GM21447 (cell line): ENCODE measurements around the gene SMAD7.

ENCODE experiments used
- ATAC-seq: cut with Tn5 transposase; IDR thresholded peaks from one replicate; pipeline ENCODE4 v1.9.1; 2021; ENCODE audit not compliant: unreplicated experiment

Gene SMAD7

DNA sequence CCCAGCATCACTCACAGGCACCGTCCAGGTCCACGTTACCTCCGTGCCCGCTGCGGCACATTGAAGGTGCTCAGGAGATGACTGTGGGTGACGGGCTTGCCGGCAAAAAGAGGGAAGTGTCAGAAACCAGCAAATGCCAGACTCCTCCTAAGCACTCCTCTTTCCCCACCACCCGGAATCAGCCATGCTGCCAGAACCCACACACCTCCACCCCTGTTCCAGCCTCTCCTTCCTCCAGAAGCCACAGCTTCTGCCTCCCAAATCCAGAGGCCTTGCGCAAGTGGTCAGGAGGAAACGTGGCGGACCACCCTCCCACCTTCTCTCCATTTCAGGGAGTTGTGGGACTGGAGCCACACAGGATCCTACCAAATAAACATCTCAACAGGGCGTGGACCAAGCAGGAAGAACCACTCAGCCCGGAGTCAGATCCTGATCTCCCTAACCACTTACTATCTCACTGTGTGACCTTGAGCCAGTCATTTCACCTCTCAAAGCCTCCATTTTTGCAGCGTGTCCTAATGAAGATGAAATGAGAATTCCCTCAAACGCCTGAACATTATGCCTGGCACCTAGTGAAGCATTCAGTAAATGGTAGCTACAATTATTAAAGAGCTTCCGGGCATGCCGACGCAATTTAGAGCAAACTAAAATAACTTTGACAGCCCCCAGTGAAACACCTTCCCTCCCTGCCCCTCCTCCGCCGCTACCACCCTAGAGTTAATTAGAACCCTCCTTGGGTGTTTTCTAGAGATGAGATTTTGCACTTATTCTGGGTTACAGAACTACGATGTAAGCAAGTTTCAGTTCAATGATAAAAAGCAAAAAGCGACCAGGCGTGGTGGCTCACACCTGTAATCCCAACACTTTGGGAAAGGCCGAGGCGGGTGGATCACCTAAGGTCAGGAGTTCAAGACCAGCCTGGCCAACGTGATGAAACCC lies 32.9 kb downstream of the SMAD7 start:
- ATAC-seq = no peak

DNA sequence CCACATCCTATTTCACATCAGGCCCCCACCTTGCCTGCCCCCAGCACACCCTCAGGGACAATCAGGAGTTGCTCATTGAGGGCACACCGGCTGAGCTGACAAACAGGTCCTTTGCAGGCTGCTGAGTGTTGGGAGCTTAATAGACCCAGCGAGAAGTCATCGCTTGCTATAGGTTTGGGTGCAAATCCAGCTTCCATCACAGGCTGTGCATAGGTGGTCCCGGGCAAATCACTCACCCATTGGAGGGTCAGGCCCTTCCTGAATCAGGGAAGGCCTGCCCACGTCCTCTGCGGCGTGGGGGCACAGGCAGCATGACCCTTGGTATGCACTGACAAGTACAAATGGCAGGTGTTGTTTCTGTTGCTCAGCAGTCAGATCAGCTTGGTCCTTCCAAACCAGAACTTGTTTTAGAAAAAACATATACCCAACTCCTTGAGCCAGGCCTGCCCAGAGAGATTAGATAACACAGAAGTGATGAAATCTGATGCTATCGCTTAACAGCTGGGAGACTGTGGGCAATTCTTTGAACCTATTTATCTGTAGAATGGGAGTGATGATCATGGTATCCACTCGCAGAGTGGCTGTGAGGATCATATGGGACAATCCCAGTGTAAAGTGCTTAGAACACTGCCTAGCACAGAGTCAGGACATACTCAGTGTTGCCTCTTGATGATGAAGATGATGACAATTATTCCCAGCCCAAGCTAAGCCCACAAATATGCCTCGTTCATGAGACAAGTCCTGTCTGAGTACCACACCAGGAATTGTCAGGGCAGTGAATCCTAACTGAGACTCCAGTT lies 34.9 kb downstream of the SMAD7 start:
- ATAC-seq = no peak

DNA sequence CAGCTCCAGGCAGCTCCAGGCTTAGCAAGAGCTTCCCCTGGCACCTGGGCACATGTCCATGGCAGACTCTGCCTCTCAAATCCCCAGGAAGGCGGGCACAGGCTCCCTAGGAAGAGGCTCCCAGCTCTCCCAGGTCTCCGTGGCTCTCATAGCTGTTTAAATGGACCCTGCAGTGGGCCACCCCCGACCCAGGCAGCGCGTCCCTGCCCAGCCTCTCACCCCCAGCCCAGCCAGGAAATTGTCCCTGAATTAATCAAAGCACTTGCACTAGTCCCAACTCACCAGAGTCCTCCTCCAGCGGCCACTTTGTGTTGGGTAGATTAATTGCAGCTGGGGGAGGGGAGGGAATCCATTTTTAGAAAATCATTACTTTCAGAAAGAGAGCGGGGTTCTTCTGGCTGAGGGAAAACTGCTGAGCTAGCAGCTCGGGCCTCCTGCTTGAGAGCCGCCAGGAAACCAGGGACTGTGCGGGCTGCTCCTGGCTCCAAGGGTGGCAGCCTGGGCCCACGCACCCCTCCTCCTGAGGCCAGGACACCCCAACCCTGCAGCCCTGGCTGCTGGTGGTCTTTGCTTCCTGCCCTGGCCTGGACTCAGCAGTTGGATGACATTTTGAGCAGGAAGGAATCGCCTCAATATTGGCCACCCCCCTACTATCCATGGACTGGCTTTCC lies 36.0 kb downstream of the SMAD7 start:
- ATAC-seq = no peak

DNA sequence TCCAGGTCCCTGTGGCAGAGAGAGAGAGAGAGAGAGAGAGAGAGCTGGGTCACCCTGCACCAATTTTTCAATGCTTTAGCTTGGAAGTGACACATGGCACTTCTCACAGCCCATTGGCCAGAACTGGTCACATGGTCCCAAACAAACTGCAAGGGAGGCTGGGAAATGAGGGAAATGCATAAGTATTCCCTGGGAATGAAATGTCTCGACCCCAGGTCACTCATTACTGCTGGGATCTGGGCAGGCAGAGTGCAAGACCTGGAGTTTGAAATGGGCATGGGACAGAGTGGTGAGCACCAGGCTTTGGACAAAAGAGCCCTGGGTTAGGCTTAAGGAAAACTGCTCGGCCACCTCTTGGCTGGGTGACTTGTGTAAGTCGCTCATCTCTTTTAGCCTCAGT lies 37.0 kb downstream of the SMAD7 start:
- ATAC-seq = no peak

DNA sequence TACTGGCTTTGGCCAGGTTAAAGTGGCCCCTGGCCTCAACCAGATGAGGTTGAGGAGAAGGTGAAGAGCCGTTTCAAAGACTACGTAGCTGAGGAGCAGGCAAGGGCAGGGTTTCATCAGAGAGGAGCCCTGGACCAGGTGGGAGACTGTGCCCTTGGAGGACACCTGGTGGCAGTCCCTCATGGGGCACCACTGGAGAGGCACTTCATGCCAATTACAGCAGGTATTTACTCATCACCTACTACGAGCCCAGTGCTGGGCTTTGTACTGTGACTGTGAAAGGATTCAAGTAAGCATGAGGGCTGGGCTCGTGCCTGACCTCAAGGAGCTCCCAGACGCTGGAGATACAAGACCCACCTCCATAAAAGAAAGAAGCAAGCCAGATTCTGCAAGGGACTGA lies 37.6 kb downstream of the SMAD7 start:
- ATAC-seq = no peak

DNA sequence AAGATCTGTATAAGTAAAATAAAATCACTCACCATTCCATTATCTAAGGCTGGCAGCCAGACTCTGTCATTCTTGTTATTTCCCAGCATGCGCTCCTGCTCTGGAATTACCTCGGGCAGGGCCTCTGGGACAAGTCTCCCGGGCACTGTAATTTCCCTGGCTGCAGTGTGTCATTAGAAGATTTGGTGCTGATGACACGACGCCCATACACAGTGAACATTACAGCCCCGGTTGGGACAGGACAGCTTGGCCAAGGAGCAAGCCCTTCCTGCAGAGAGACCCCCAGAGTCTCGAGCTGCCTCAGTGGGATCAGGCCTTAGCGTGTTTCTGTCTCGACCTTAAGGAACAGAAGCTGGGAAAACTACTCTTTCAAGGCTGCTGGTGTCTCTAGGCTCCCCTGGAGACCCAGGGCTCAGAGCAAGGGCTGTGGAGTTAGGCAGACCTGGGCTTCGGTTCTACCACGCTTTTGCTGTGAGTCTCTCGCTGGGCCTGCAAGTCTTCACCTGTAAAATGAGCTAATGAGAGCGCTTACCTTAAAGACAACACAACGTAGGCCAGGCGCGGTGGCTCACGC lies 39.7 kb downstream of the SMAD7 start:
- no peak for ATAC-seq

DNA sequence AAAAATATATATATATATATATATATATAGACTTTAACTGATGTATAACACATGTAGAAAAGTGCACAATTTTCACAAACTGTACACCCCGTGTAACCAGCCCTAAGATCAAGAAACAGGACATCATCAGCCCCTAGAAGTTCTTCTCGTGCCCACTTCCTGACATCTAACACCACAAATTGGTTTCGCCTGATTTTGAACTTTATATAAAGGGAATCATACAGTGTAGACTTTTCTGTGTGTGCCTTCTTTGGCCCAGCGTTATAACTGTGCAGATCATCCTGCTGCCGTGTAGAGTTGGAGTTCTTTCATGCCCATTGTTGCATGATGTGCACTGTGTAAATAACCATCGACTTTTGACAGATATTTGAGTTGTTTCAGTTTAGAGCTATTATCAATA lies 41.0 kb downstream of the SMAD7 start:
- ATAC-seq = no peak

DNA sequence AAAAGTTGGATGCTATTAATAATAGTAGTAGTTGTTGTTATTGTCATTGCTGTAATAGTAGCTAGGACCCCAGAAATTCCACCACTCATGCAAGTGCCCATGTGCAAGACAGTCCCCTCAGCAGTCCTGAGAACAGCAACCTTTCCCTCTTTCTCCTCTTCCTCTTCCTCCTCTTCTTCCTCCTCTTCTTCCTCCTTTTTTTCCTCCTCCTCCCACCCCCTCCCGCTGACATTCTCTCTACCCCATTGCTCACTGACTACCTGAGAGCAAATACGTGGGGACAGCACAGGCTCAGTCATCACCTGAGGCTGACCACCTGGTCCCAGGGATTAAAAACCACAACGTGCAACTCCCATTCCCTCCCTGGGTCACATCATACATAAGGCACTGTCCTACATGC lies 41.8 kb downstream of the SMAD7 start:
- no peak for ATAC-seq

DNA sequence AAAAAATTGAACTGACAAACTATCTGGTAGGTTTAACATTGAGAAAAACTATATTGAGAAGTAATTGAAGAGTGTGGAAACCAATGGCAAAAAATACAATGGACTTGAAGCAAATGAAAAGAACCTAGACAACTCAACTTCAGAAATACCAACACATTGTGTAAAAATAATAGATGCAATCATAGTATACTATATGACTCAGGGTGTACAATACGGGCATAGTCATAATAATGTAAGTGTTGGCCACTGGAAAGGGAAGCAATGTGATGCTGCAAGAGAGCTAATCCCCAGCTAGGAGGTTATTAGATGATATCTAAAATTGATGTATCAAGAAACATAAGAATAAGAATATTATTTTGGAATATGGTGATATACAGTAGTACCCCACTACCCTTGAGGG lies 45.3 kb downstream of the SMAD7 start:
- ATAC-seq = no peak

DNA sequence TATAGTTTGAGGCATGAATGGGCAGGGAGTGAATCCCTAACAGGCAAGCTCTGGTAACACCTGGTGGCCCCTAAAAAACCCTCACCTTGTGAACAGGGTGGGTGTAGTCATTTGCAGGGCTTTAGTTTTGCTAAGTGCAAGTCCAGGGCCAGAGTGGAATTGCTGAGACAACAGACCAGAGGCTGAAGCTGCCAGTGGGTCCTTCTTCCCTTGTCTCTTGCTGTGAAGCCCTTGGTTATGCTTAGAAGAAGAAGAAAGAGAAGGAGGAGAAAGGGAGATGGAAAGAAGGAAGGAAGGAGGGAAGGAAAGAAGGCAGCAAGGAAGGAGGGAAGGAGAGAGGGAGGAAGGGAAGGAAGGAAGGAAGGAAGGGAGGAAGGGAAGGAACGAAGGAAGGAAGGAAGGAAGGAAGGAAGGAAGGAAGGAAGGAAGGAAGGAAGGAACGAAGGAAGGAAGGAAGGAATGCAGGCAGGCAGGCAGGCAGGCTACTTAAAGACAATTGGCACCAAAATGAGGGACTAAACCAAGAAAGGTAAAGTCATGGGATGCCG lies 45.8 kb downstream of the SMAD7 start:
- no peak for ATAC-seq

DNA sequence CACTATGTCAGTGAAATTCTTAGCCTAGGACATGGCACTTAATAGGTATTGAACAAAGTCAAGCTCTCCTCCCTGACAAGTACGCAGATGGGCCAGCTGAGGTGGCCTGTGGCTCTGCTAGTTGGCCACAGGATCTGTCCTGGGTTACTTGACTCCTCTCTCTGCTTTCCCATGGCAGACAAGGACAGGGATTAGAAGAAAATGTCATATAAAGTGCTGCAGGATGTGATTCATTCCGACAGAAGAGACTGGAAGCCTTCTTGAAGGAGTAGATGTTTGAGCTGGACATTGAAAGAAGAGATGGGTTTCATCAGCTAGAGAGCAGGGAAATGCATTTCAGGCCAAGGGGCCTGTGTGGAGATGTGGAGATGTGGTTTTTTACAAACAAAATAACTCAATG lies 46.7 kb downstream of the SMAD7 start:
- ATAC-seq = no peak

DNA sequence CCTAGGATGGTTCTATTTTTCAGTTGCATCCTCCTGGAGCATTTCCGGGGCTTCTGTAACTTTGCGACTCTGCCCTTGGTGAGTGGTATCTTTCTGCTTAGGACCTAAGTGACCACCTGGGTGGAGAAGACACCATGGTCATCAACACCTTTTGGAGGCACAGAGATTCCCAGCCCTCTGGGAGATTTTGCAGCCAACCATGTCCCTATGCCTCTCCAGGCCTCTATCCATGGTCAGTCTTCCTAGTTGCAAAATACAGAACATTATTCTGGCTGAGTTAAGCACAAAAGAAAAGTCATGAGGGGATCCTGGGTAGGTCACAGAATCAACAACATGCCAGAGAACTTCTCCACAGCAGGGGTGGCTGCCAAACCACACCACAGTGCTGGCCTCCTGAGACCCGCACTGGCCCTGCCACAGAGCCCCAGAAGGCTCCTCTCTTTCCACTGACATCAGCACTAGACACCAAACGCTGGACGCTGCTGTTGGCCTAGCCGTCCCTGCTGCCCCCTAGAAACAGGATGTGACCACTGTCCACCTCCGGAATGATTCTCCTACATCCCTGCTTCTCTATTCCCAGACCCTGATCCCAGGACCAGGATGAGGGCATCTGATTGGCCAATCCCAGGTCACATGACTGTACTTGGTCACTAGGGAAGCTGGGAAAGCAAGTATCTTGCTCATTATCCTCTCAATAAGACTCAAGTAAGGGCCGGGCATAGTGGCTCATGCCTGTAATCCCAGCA lies 47.7 kb downstream of the SMAD7 start:
- no peak for ATAC-seq

DNA sequence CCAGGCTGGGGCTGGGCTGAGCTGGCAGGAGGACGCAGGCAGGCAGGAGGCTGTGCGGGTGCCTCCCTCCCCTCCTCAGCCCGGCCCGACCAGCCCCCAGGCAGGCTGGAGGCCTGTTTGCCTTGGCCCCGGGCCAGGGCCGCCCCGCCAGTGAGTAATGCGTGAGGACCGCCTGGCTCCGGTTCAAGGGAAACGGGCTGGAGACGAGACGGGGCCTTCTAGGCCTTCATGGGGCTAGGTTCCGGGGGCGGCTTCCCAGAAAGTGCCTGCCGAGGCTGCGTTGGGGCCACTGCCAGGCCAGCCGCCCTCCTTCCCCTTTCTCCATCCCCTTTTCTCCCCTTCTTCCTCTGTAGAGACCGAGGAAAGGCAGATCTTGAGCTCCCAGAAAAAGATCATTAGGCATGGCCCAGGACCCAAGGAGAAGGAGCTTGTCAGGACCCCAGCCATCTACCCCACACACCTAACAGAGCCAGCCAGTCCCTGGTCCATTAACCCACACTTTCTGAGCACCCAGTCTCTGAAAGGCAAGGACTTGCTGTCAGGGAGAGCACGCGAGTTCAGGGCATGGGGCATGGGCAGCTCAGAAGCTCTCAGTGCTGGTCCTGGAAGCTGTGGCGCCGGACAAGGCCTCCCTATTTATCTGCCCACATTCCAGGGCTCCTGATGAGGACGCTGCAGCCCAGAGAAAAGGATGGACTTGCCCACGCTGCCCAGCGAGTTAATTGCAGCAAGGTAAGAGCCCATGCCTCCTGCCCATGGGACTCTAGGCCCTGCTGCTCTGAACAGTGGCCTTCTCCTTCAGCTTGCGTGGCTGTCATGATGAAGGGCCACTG lies 48.5 kb downstream of the SMAD7 start:
- no peak for ATAC-seq

DNA sequence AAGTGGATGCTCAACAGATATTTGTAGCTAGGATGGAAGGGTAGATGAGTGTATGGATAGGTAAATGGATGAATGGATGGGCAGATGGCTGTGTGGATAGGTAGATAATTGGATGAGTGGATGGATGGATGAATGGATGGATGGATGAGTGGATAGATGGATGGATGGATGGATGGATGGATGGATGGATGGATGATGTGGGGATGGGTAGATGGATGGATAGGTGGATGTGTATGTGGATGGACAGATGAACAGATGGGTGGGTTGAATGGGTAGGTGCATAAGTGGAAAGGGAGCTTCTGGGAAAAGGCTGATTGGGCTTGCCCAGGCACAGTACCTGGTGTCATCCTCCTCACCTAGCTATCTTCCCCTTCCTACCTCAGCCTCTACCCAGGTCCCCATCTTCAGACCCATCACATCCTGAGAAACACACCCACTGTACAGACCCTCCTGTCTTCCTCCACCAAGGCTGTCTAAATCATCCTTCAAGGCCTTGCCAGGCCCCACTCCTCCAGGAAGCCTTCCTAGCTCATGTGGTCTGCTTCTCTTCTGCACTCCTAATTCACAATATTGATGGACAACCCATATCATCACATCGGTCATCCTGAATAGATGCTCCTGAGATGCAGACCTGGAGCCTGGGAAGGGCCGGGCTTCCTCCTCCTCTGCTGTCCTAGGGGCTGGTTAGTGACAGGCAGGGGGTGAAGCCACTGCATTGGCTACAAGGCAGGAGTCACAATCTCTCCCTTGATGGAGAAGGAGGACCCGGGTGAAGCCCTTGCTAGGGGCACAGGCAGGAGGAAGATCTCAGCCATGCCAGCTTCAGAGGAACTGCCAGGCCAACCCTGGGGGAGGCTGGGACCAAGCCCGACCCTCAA lies 49.4 kb downstream of the SMAD7 start:
- ATAC-seq = no peak

DNA sequence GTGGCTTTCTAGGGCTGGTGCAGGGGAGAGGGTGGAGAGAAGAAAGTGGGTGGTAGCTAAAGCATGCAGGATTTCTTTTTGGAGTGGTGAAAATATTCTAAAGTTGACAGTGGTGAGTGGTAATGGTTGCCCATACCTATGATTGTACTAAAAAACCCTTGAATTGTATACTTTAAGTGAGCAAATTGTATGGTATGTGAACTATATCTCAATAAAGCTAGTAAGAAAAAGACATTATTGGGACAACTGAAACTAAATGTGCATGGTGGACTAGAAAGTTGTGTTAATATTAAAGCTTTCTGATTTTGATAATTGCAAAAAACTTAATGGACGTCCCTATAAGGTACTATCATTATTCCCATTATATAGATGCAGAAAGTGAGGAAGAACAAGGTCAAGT lies 50.3 kb downstream of the SMAD7 start:
- ATAC-seq = no peak

DNA sequence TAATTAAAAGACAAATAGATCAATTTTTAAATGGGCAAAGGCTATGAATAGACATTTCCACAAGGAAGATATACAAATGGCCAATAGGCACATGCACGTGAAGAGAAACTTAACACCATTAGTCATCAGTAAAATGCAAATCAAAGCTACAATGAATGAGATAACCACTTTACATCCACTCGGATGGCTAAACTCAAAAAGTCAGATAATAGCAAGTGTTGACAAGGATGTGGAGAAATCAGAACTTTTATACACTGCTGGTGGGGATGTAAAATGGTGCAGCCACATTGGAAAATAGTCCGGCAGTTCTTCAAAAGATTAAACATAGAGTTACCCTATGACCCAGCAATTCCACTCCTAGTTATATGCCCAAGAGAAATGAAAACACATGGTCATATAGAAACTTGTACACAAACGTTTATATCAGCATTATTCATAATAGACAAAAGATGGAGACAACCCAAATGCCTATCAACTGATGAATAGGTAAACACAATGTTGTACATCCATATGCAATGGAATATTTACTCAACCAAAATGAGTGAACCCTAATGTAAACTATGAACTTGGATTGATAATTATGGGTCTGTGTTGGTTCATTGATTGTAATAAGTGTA lies 51.1 kb downstream of the SMAD7 start:
- no peak for ATAC-seq

DNA sequence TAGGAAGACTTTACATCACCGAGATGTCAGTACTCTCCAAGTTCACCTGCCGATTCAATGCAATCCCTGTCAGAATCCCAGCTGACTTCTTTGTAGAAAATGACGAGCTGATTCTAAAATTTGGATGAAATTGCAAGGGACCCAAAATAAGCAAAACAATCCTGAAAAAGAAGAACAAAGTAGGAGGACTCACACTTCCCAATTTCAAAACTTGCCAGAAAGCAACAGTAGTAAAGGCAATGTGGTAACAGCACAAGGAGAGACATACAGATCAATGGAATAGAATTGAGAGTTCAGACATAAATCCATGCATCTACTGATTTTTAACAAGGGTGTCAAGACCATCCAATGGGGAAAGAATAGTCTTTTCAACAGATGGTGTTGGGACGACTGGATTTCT lies 52.2 kb downstream of the SMAD7 start:
- no peak for ATAC-seq

DNA sequence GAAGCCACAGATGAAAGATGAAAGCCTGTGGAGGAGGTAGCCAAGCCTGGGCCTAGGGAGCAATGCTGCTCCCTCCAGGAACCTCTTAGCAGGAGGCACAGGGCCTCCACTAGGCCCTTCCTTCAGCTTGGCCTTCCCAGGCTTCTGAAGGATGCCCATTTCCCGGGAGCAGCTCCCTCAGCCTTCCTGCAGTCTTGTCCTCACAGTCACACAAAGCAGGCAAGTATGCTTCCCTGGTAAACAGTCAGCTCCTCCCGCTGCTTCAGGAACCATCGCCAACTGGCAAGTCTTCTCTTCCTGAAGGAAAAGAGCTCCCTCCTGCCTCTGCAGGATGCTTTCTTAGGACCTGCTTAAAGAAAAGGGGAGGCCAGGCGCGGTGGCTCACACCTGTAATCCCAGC lies 53.2 kb downstream of the SMAD7 start:
- no peak for ATAC-seq
